Spleen (tissue), 13 donors: ENCODE data around the gene MAIP1. TPM values are rescaled to one million over a fixed set of nuclear protein-coding genes. Genes with fewer than 3 reads are reported as not detected.

Experiments used
- DNase-seq: peaks from one replicate; pipeline ENCODE4 v3.0.0-alpha.2; 2020
- H3K27ac ChIP-seq, 8 donors: fragments of 200-600 bp; sonication (generic) in 7 of 8; 1 replicate in 4 of 8; 2 replicates in 4 of 8; pipeline versions ENCODE4 v1.5.0 to v1.8.0; 2016 to 2021; ENCODE audit warnings: inconsistent platforms in 4 of 8, mild to moderate bottlenecking in 4 of 8, moderate library complexity in 1 of 8
- H3K27me3 ChIP-seq, 7 donors: fragments of 200-600 bp; sonication (generic) in 6 of 7; replicated peaks in 1 of 7; 1 replicate in 4 of 7; 2 replicates in 3 of 7; pipeline versions ENCODE4 v1.5.0 to v1.8.0; 2016 to 2021; ENCODE audit warnings: inconsistent platforms in 3 of 7, mild to moderate bottlenecking in 1 of 7
- H3K36me3 ChIP-seq, 6 donors: fragments of 200-600 bp; sonication (generic) in 5 of 6; 1 replicate in 4 of 6; 2 replicates in 2 of 6; pipeline versions ENCODE4 v1.5.0 to v1.8.0; 2016 to 2021; ENCODE audit warnings: inconsistent platforms in 2 of 6
- H3K4me1 ChIP-seq, 6 donors: fragments of 200-600 bp; sonication (generic) in 5 of 6; 1 replicate in 3 of 6; 2 replicates in 3 of 6; pipeline versions ENCODE4 v1.5.0 to v1.8.0; 2016 to 2021; ENCODE audit warnings: inconsistent platforms in 3 of 6
- H3K4me3 ChIP-seq, 8 donors: fragments of 200-600 bp; sonication (generic) in 7 of 8; 1 replicate in 4 of 8; 2 replicates in 4 of 8; pipeline versions ENCODE4 v1.5.0 to v1.8.0; 2016 to 2021; ENCODE audit warnings: inconsistent platforms in 4 of 8, mild to moderate bottlenecking in 4 of 8, moderate library complexity in 2 of 8
- H3K9me3 ChIP-seq, 8 donors: fragments of 200-600 bp; sonication (generic) in 7 of 8; 1 replicate in 4 of 8; 2 replicates in 4 of 8; pipeline versions ENCODE4 v1.5.0 to v1.8.0; 2016 to 2021; ENCODE audit warnings: inconsistent platforms in 4 of 8
- POLR2A ChIP-seq, 3 donors: fragments of 450-650 bp; IDR thresholded peaks; one replicate each; pipeline ENCODE4 v1.5.1; 2017; ENCODE audit warnings: antibody characterized with exemption in 3 of 3, mild to moderate bottlenecking in 1 of 3
- POLR2AphosphoS5 ChIP-seq, 3 donors: sonication (generic); formaldehyde crosslinking; IDR thresholded peaks; one replicate each; pipeline ENCODE4 v1.5.1; 2017; ENCODE audit warnings: antibody characterized with exemption in 3 of 3
- WGBS, 5 donors: extraction: QIAGEN DNeasy Blood & Tissue Kit in 3 of 5; methylation state at CpG; one replicate each; pipeline versions ENCODE4 v1.1.5 to v1.1.7; 2013 to 2018; 5-methylcytosine and 5-hydroxymethylcytosine counted together
- intact Hi-C: fragments of 100-400 bp; cut with DNase I; formaldehyde crosslinking; loops from one replicate; pipeline ENCODE4 v1.15.0; 2023; ENCODE audit warnings: low total_unique reads
- long read RNA-seq, 2 donors: transcript quantifications; one replicate each; lab custom pipeline, GENCODE V29; 2026
- polyA plus RNA-seq, 3 donors: library from polyadenylated mRNA; stranded (reverse); fragments of 200-250 nt; gene quantifications; one replicate each; pipeline ENCODE4 v1.2.1, GENCODE V29; 2013
- total RNA-seq, 7 donors: library from RNA; depleted of rRNA in 3 of 7; stranded (reverse); fragments of >200 nt in 3 of 7; fragmentation: NEBNext Ultra II Directional in 4 of 7; extraction: Animal tissue kit (Norgen Biotek cat#: 25700) in 4 of 7; gene quantifications; one replicate each; pipeline versions ENCODE4 v1.1.0 to v1.2.1, GENCODE V29; 2016 to 2021
- TF ChIP-seq, protein P1 (sequence below), 11 experiments: fragments of 200-600 bp in 7 of 11; fragments of 450-650 bp in 4 of 11; sonication (generic) in 4 of 11; IDR thresholded peaks in 8 of 11; conservative IDR thresholded peaks in 3 of 11; 1 replicate in 7 of 11; 2 replicates in 4 of 11; pipeline versions ENCODE4 v1.4.0 to v1.8.0; 2016 to 2021; ENCODE audit warnings: antibody characterized with exemption in 11 of 11, inconsistent platforms in 4 of 11, mild to moderate bottlenecking in 1 of 11
- donor health status: healthy with polysubstance abuse.
- donor health status: DM: no; HTN: no; CAD: no; lungs with moderate emphysema.
- donor health status: DM: no; HTN: no; CAD: no.
- donor health status: Bipolar disorder and iron deficiency.
- donor health status: healthy.
- donor health status: DM: no; HTN: no; CAD: no.
- donor health status: DM: yes; HTN: yes; CAD: no.

The MAIP1 gene, protein sequence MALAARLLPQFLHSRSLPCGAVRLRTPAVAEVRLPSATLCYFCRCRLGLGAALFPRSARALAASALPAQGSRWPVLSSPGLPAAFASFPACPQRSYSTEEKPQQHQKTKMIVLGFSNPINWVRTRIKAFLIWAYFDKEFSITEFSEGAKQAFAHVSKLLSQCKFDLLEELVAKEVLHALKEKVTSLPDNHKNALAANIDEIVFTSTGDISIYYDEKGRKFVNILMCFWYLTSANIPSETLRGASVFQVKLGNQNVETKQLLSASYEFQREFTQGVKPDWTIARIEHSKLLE
- 10 to 100 TPM in 6 of 7 donors, 1 to 10 TPM in 1; 9.3 to 24.8 (median 12.0) TPM for total RNA-seq
- polyA plus RNA-seq = 10 to 100 TPM in 2 of 3 donors, 1 to 10 TPM in 1; 8.1 to 15.3 (median 12.0) TPM
- long read RNA-seq, donor 1, partial matches to known transcripts = 0 of 4 reads
- long read RNA-seq, donor 1, other reads (novel, unspliced or antisense) = 0 of 4 reads
- long read RNA-seq, donor 2, partial matches to known transcripts = 0 of 4 reads
- long read RNA-seq, donor 2, other reads (novel, unspliced or antisense) = 0 of 4 reads

DNA sequence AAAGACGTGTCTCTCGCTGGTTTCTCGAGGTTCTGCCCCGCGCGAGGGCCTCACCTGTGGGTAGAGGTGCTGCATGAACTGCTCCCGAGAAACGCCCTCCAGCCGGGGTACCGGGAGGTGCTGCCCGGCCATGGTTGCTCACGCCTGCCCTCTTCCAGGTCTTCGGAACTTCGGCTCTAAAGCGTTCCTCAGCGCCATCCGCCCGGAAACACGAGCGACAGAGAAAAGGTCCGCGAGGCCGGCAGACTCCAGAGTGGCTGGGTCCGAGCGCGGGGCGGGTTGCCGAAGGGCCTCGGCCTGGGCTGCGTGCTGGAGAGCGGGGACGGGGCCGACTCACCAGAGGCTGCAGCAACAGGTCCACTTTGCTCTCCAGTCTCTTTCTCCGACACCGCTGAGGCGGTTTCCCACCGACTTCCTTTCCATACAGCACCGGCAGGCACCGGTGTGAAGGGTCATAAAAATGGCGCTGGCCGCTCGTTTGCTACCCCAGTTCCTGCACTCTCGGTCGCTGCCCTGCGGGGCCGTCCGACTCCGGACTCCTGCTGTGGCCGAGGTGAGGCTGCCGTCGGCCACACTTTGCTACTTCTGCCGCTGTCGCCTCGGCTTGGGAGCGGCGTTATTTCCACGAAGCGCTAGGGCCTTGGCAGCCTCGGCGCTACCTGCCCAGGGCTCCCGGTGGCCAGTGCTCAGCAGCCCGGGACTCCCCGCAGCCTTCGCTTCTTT lies at the start of gene MAIP1, which contains the start of gene TYW5:
Gene MAIP1 (plus strand): TSS at position 244 of the 723 bp plus-strand sequence. CDS start 217 bp downstream, at position 461.
Gene TYW5 (minus strand): TSS at position 153 of the 723 bp plus-strand sequence. CDS start 21 bp downstream, at position 132.
- H3K27me3 ChIP-seq = no peaks in the 10 kb centered on the region
- H3K27ac ChIP-seq = peak within 1 kb of the TSS; percentile 87 to 96 (median 92)
- peaks cover 38 to 77% (median 55%) of the 10 kb centered on the region in 6 donors for H3K4me1 ChIP-seq
- 0 to 1% (median 0%) methylated on average over 35 to 64 of the region's 64 CpGs for WGBS, 5 donors
- H3K9me3 ChIP-seq = no peaks in the 10 kb centered on the region
- intact Hi-C loops = no loop called here
- peaks cover 0 to 31% (median 21%) of the 10 kb centered on the region in 6 donors for H3K36me3 ChIP-seq
- H3K4me3 ChIP-seq = peak within 1 kb of the TSS; percentile 88 to 100 (median 96)
- TF ChIP-seq, protein P1, sequence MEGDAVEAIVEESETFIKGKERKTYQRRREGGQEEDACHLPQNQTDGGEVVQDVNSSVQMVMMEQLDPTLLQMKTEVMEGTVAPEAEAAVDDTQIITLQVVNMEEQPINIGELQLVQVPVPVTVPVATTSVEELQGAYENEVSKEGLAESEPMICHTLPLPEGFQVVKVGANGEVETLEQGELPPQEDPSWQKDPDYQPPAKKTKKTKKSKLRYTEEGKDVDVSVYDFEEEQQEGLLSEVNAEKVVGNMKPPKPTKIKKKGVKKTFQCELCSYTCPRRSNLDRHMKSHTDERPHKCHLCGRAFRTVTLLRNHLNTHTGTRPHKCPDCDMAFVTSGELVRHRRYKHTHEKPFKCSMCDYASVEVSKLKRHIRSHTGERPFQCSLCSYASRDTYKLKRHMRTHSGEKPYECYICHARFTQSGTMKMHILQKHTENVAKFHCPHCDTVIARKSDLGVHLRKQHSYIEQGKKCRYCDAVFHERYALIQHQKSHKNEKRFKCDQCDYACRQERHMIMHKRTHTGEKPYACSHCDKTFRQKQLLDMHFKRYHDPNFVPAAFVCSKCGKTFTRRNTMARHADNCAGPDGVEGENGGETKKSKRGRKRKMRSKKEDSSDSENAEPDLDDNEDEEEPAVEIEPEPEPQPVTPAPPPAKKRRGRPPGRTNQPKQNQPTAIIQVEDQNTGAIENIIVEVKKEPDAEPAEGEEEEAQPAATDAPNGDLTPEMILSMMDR (IDR thresholded peaks at IDR 0.05 in 8 of 11, conservative IDR thresholded peaks at IDR 0.05 in 3 of 11) = peak in 6 of 11 experiments; percentile 5 to 44 (median 28)
- peak in 1 of 3 donors; percentile 32 for TF ChIP-seq POLR2A (IDR thresholded peaks at IDR 0.05)
- peak; percentile 82 to 89 (median 85) for TF ChIP-seq POLR2AphosphoS5 (IDR thresholded peaks at IDR 0.05)
- DNase-seq = peak; percentile 94

GRCh38 chr2:199907008-199907714 lies 48.2 kb upstream of the MAIP1 start:
- intact Hi-C loops = no loop called here
- no peak overlapping the region for H3K27ac ChIP-seq
- H3K4me3 ChIP-seq = no peak overlapping the region
- WGBS, 5 donors = 52 to 72% (median 68%) methylated on average over 2 of the region's 2 CpGs
- H3K36me3 ChIP-seq = no peaks in the 10 kb centered on the region
- H3K27me3 ChIP-seq = no peaks in the 10 kb centered on the region
- DNase-seq = no peak
- no peaks in the 10 kb centered on the region for H3K9me3 ChIP-seq
- TF ChIP-seq, protein P1 (IDR thresholded peaks at IDR 0.05 in 8 of 11, conservative IDR thresholded peaks at IDR 0.05 in 3 of 11) = no peak
- H3K4me1 ChIP-seq = peaks cover 1 to 18% (median 12%) of the 10 kb centered on the region in 6 donors

GRCh38 chr2:199910338-199911051 lies 44.9 kb upstream of the MAIP1 start:
- peak overlapping the region in 7 of 8 donors; percentile 95 to 98 (median 97) for H3K27ac ChIP-seq
- intact Hi-C loops = loop anchor here (5.0 kb wide), 1 partner anchor 42 kb away; no protein-coding TSS in a partner anchor
- no peaks in the 10 kb centered on the region for H3K36me3 ChIP-seq
- peak; percentile 72 for DNase-seq
- no peaks in the 10 kb centered on the region for H3K9me3 ChIP-seq
- peaks cover 20 to 44% (median 37%) of the 10 kb centered on the region in 6 donors for H3K4me1 ChIP-seq
- H3K4me3 ChIP-seq = peak overlapping the region; percentile 73 to 95 (median 92)
- no peaks in the 10 kb centered on the region for H3K27me3 ChIP-seq
- TF ChIP-seq, protein P1 (IDR thresholded peaks at IDR 0.05 in 8 of 11, conservative IDR thresholded peaks at IDR 0.05 in 3 of 11) = no peak
- TF ChIP-seq POLR2AphosphoS5 (IDR thresholded peaks at IDR 0.05) = no peak
- TF ChIP-seq POLR2A (IDR thresholded peaks at IDR 0.05) = no peak
- 38 to 47% (median 45%) methylated on average over 18 of the region's 18 CpGs for WGBS, 5 donors
